HepG2 (cell line): Measurements from ENCODE around the gene BABAM1. TPM values are rescaled to one million over a fixed set of nuclear protein-coding genes. Genes with fewer than 3 reads are reported as not detected.

Experiments used
- ATAC-seq: fragments of 200-7000 bp; cut with Tn5 transposase; 3 replicates; pipeline ENCODE4 v1.9.1; 2020; ENCODE audit warnings: mild to moderate bottlenecking, moderate library complexity
- BruUV-seq: library from RNA; stranded (reverse); fragments of 400-500 nt; replicated peaks from 2 replicates; lab custom pipeline; 2021; lab: Mats Ljungman, UMichigan
- CTCF ChIA-PET: fragments of 300-600 bp; formaldehyde crosslinking; extraction: SDS; loops from one replicate; lab custom pipeline; 2021; ENCODE audit warnings: low total read pairs, inconsistent platforms, low intra/inter-chr PET ratio; lab: Yijun Ruan, JAX
- POLR2A ChIA-PET: fragments of 350-600 bp; sonication (Branson Sonifier 250); formaldehyde crosslinking; loops from one replicate; lab custom pipeline; 2020; ENCODE audit warnings: antibody characterized with exemption, inconsistent platforms; lab: Yijun Ruan, JAX
- DNase-seq: peaks from one replicate; pipeline ENCODE4 v3.0.0-alpha.2; 2015; ENCODE audit warnings: low spot score
- FAIRE-seq: peaks from 3 replicates; lab custom pipeline; 2011; peaks lifted over from hg19 to GRCh38; lab: Jason Lieb, UNC
- H2AFZ ChIP-seq: one replicate; pipeline ENCODE4 v1.6.1; 2011; ENCODE audit warnings: low read length, inconsistent platforms
- H3K27ac ChIP-seq: fragments of 300-600 bp; 3 replicates; pipeline ENCODE4 v1.8.0; 2011; ENCODE audit warnings: mixed run types, mild to moderate bottlenecking, mixed read lengths, low read length, inconsistent platforms; ENCODE audit not compliant: insufficient read depth; ENCODE audit errors: extremely low read length
- H3K27me3 ChIP-seq, 2 experiments: fragments of 200-600 bp in 1 of 2; 2 replicates in 1 of 2; 3 replicates in 1 of 2; pipeline versions ENCODE4 v1.6.0 to v1.8.0; 2011; ENCODE audit warnings: low read length in 2 of 2, mild to moderate bottlenecking in 2 of 2, moderate library complexity in 2 of 2, inconsistent platforms in 1 of 2; ENCODE audit not compliant: insufficient read depth in 2 of 2, control insufficient read depth in 1 of 2
- H3K36me3 ChIP-seq, 2 experiments: fragments of 200-600 bp in 1 of 2; replicated peaks in 1 of 2; 2 replicates in 1 of 2; 3 replicates in 1 of 2; pipeline versions ENCODE4 v1.5.1 to v1.8.0; 2011; ENCODE audit warnings: low read length in 2 of 2, inconsistent platforms in 1 of 2; ENCODE audit not compliant: insufficient read depth in 2 of 2, control insufficient read depth in 1 of 2
- H3K4me1 ChIP-seq: 2 replicates; pipeline ENCODE4 v1.5.1; 2012; ENCODE audit warnings: low read length, inconsistent platforms; ENCODE audit not compliant: insufficient read depth
- H3K4me2 ChIP-seq: 2 replicates; pipeline ENCODE4 v1.6.0; 2011; ENCODE audit warnings: low read depth, low read length, inconsistent platforms
- H3K4me3 ChIP-seq, 3 experiments: fragments of 200-600 bp in 1 of 3; sonication (generic), shearing (Covaris generic) in 1 of 3; replicated peaks in 1 of 3; 2 replicates each; pipeline ENCODE4 v1.5.1; 2011 to 2016; ENCODE audit warnings: low read length in 3 of 3, inconsistent platforms in 2 of 3, low read depth in 2 of 3, mild to moderate bottlenecking in 2 of 3, control low read depth in 1 of 3, mixed read lengths in 1 of 3; ENCODE audit not compliant: insufficient read depth in 1 of 3
- H3K79me2 ChIP-seq: one replicate; pipeline ENCODE4 v1.6.1; 2011; ENCODE audit warnings: low read length, inconsistent platforms; ENCODE audit not compliant: insufficient read depth
- H3K9ac ChIP-seq: 2 replicates; pipeline ENCODE4 v1.6.0; 2011; ENCODE audit warnings: mild to moderate bottlenecking, low read depth, low read length, inconsistent platforms; ENCODE audit not compliant: insufficient read depth
- H3K9me3 ChIP-seq: 2 replicates; pipeline ENCODE4 v1.5.1; 2012; ENCODE audit warnings: mild to moderate bottlenecking, low read length
- H4K20me1 ChIP-seq: 2 replicates; pipeline ENCODE4 v1.6.0; 2011; ENCODE audit warnings: inconsistent platforms, mild to moderate bottlenecking, low read length, moderate library complexity; ENCODE audit not compliant: insufficient read depth
- BRD4 ChIP-seq: sonication (generic); formaldehyde crosslinking; IDR thresholded peaks from 2 replicates; pipeline ENCODE4 v1.4.0; 2020; ENCODE audit warnings: missing genetic modification reagents
- GFI1 ChIP-seq: sonication (generic); formaldehyde crosslinking; IDR thresholded peaks from 2 replicates; pipeline ENCODE4 v1.5.0; 2020; ENCODE audit warnings: missing genetic modification reagents, mild to moderate bottlenecking, borderline replicate concordance
- HOXD1 ChIP-seq: sonication (generic); formaldehyde crosslinking; IDR thresholded peaks from 2 replicates; pipeline ENCODE4 v1.5.0; 2020; ENCODE audit warnings: missing genetic modification reagents
- MAFF ChIP-seq: IDR thresholded peaks from 2 replicates; pipeline ENCODE4 v1.6.1; 2011; ENCODE audit warnings: low read depth, low read length, improper control_type of control experiment
- MEF2D ChIP-seq: sonication (generic); formaldehyde crosslinking; IDR thresholded peaks from 2 replicates; pipeline ENCODE4 v1.5.1; 2020; ENCODE audit warnings: mild to moderate bottlenecking, missing genetic modification reagents
- MYNN ChIP-seq: sonication (generic); formaldehyde crosslinking; IDR thresholded peaks from 2 replicates; pipeline ENCODE4 v1.4.0; 2020; ENCODE audit warnings: mild to moderate bottlenecking, low read depth, missing genetic modification reagents
- RFXAP ChIP-seq: sonication (generic); formaldehyde crosslinking; IDR thresholded peaks from 2 replicates; pipeline ENCODE4 v1.4.0; 2020; ENCODE audit warnings: missing genetic modification reagents, borderline replicate concordance
- SIN3A ChIP-seq: IDR thresholded peaks from 2 replicates; pipeline ENCODE4 v1.6.1; 2011; ENCODE audit warnings: low read depth, mild to moderate bottlenecking, control low read depth, low read length, borderline replicate concordance
- XBP1 ChIP-seq: sonication (generic); formaldehyde crosslinking; IDR thresholded peaks from 2 replicates; pipeline ENCODE4 v1.5.0; 2020; ENCODE audit warnings: missing genetic modification reagents
- ZBED4 ChIP-seq: sonication (generic); formaldehyde crosslinking; IDR thresholded peaks from 2 replicates; pipeline ENCODE4 v1.4.0; 2020; ENCODE audit warnings: missing genetic modification reagents, borderline replicate concordance
- ZNF12 ChIP-seq: sonication (generic); formaldehyde crosslinking; IDR thresholded peaks from 2 replicates; pipeline ENCODE4 v1.5.0; 2020; ENCODE audit warnings: missing genetic modification reagents
- ZNF30 ChIP-seq: sonication (generic); formaldehyde crosslinking; IDR thresholded peaks from 2 replicates; pipeline ENCODE4 v1.5.0; 2020; ENCODE audit warnings: mild to moderate bottlenecking, missing genetic modification reagents
- ZNF446 ChIP-seq: sonication (generic); formaldehyde crosslinking; IDR thresholded peaks from 2 replicates; pipeline ENCODE4 v1.5.0; 2020; ENCODE audit warnings: mild to moderate bottlenecking, missing genetic modification reagents
- ZNF615 ChIP-seq: sonication (generic); formaldehyde crosslinking; IDR thresholded peaks from 2 replicates; pipeline ENCODE4 v1.5.0; 2020; ENCODE audit warnings: mild to moderate bottlenecking, missing genetic modification reagents, borderline replicate concordance
- ZNF839 ChIP-seq: sonication (generic); formaldehyde crosslinking; IDR thresholded peaks from 2 replicates; pipeline ENCODE4 v1.4.0; 2020; ENCODE audit warnings: missing genetic modification reagents, mild to moderate bottlenecking, borderline replicate concordance
- WGBS: methylation state at CpG from one replicate; pipeline ENCODE4 v1.1.6; 2017; ENCODE audit warnings: low lambda C conversion rate; 5-methylcytosine and 5-hydroxymethylcytosine counted together
- in situ Hi-C: cut with HindIII; loops from 2 replicates; pipeline ENCODE4 v1.10.0; 2017; ENCODE audit warnings: low pct_unique_long_range_greater_than_20kb; ENCODE audit not compliant: extremely low pct_ligation_motif_present
- intact Hi-C: fragments of 100-400 bp; cut with micrococcal nuclease; formaldehyde crosslinking; loops from one replicate; pipeline ENCODE4 v1.10.0; 2022; ENCODE audit not compliant: unreplicated experiment
- polyA plus RNA-seq, 8 experiments: library from polyadenylated mRNA; depleted of rRNA in 3 of 8; stranded (reverse) in 7 of 8; unstranded in 1 of 8; fragments of >200 nt; fragmentation: Illumina TruSeq in 4 of 8; extraction: Trizol in 4 of 8; gene quantifications; 2 replicates each; pipeline versions ENCODE4 v1.2.1 to v1.2.3, GENCODE V29; 2011 to 2016; ENCODE audit warnings: low read depth in 4 of 8, missing spikeins in 1 of 8, mixed read lengths in 1 of 8; ENCODE audit not compliant: insufficient read depth in 1 of 8
- total RNA-seq, 5 experiments: library from RNA; depleted of rRNA; stranded (reverse); fragments of >200 nt; fragmentation: Illumina TruSeq; extraction: Trizol; gene quantifications; 2 replicates each; pipeline ENCODE4 v1.2.3, GENCODE V29; 2016; ENCODE audit warnings: low read depth in 1 of 5
- TF ChIP-seq, protein P1 (sequence below): sonication (generic); formaldehyde crosslinking; IDR thresholded peaks from 2 replicates; pipeline ENCODE4 v1.5.0; 2020; ENCODE audit warnings: mild to moderate bottlenecking, missing genetic modification reagents, borderline replicate concordance
- TF ChIP-seq, protein P2 (sequence below): IDR thresholded peaks from 2 replicates; pipeline ENCODE4 v1.6.1; 2016; ENCODE audit warnings: missing genetic modification reagents, missing compliant biosample characterization

Gene BABAM1
- total and polyA plus RNA-seq, 2 of the 13 experiments (the other 11 are each of a cell fraction or from before 2014, with no cell fraction given): 70.0 to 82.0 TPM

- Histone ChIP-seq H3K36me3 (no peaks in the 10 kb centered on the region), H3K9me3 (no peaks in the 10 kb centered on the region), H3K27me3 (no peaks in the 10 kb centered on the region), H3K4me2 (no peak overlapping the region), H3K4me1 (peaks cover 67% of the 10 kb centered on the region), H3K79me2 (no peaks in the 10 kb centered on the region), H2AFZ (no peak overlapping the region), H3K9ac (no peak overlapping the region), H3K27ac (no peak overlapping the region), H3K4me3 (no peak overlapping the region), H4K20me1 (no peaks in the 10 kb centered on the region)
- in situ Hi-C loops: no loop called here
- WGBS: 17% methylated on average over 1 of the region's 1 CpG
- FAIRE-seq (no peak), ATAC-seq (no peak), DNase-seq (no peak)
- BruUV-seq: no TSS peak
- ChIA-PET CTCF (interaction anchor here (1.3 kb wide), 1 partner anchor 55 kb away, joined by 6 read pairs; no protein-coding TSS in a partner anchor), POLR2A (interaction anchor here (2.0 to 3.2 kb wide), 4 partner anchors 11 to 45 kb away, joined by 8 to 18 read pairs (median 10); partner anchors contain the start of gene USE1)
- intact Hi-C loops: loop anchor here (2.0 kb wide), 1 partner anchor 13 kb away; no protein-coding TSS in a partner anchor
- no peak for TF ChIP-seq SIN3A
- no peak for TF ChIP-seq ZNF446 (CRISPR knock-in tag)
- TF ChIP-seq, protein P1, sequence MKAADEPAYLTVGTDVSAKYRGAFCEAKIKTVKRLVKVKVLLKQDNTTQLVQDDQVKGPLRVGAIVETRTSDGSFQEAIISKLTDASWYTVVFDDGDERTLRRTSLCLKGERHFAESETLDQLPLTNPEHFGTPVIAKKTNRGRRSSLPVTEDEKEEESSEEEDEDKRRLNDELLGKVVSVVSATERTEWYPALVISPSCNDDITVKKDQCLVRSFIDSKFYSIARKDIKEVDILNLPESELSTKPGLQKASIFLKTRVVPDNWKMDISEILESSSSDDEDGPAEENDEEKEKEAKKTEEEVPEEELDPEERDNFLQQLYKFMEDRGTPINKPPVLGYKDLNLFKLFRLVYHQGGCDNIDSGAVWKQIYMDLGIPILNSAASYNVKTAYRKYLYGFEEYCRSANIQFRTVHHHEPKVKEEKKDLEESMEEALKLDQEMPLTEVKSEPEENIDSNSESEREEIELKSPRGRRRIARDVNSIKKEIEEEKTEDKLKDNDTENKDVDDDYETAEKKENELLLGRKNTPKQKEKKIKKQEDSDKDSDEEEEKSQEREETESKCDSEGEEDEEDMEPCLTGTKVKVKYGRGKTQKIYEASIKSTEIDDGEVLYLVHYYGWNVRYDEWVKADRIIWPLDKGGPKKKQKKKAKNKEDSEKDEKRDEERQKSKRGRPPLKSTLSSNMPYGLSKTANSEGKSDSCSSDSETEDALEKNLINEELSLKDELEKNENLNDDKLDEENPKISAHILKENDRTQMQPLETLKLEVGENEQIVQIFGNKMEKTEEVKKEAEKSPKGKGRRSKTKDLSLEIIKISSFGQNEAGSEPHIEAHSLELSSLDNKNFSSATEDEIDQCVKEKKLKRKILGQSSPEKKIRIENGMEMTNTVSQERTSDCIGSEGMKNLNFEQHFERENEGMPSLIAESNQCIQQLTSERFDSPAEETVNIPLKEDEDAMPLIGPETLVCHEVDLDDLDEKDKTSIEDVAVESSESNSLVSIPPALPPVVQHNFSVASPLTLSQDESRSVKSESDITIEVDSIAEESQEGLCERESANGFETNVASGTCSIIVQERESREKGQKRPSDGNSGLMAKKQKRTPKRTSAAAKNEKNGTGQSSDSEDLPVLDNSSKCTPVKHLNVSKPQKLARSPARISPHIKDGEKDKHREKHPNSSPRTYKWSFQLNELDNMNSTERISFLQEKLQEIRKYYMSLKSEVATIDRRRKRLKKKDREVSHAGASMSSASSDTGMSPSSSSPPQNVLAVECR (CRISPR knock-in tag): no peak
- no peak for TF ChIP-seq ZNF615
- no peak for TF ChIP-seq BRD4 (CRISPR knock-in tag)
- no peak for TF ChIP-seq GFI1 (CRISPR knock-in tag)
- no peak for TF ChIP-seq HOXD1 (CRISPR knock-in tag)
- no peak for TF ChIP-seq XBP1 (CRISPR knock-in tag)
- TF ChIP-seq MYNN: no peak
- no peak for TF ChIP-seq ZNF839 (CRISPR knock-in tag)
- TF ChIP-seq ZNF30 (CRISPR knock-in tag): no peak
- no peak for TF ChIP-seq RFXAP (CRISPR knock-in tag)
- TF ChIP-seq ZBED4: no peak
- TF ChIP-seq, protein P2, sequence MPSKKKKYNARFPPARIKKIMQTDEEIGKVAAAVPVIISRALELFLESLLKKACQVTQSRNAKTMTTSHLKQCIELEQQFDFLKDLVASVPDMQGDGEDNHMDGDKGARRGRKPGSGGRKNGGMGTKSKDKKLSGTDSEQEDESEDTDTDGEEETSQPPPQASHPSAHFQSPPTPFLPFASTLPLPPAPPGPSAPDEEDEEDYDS (CRISPR knock-in tag): no peak
- no peak for TF ChIP-seq MEF2D
- no peak for TF ChIP-seq ZNF12 (CRISPR knock-in tag)
- TF ChIP-seq MAFF: no peak
These were observed 7.3 kb upstream of the BABAM1 start for GRCh38 chr19:17259934-17260333.
